Pancreas (tissue), 10 donors: ENCODE data around the gene DOCK4. TPM values are rescaled to one million over a fixed set of nuclear protein-coding genes. Genes with fewer than 3 reads are reported as not detected.

Experiments used
- ATAC-seq, 4 donors: fragments of 200-7000 bp; cut with Tn5 transposase; one replicate each; pipeline versions ENCODE4 v1.8.0 to v1.9.1; 2020; ENCODE audit warnings: mild to moderate bottlenecking in 4 of 4, moderate library complexity in 4 of 4
- DNase-seq, 6 donors: peaks; one replicate each; pipeline ENCODE4 v3.0.0-alpha.2; 2020
- FAIRE-seq: peaks from 2 replicates; lab custom pipeline; 2012; peaks lifted over from hg19 to GRCh38; lab: Jason Lieb, UNC
- H3K27ac ChIP-seq, 4 donors: fragments of 200-600 bp; sonication (generic); 1 replicate in 3 of 4; 2 replicates in 1 of 4; pipeline versions ENCODE4 v1.5.0 to v1.8.0; 2020
- H3K27me3 ChIP-seq, 4 donors: fragments of 200-600 bp; one replicate each; pipeline ENCODE4 v1.8.0; 2021
- H3K36me3 ChIP-seq, 3 donors: fragments of 200-600 bp; sonication (generic) in 1 of 3; one replicate each; pipeline versions ENCODE4 v1.5.0 to v1.8.0; 2020 to 2021
- H3K4me1 ChIP-seq, 3 donors: fragments of 200-600 bp; one replicate each; pipeline ENCODE4 v1.8.0; 2021
- H3K4me3 ChIP-seq, 4 donors: fragments of 200-600 bp; sonication (generic) in 2 of 4; one replicate each; pipeline versions ENCODE4 v1.5.0 to v1.8.0; 2020 to 2021
- H3K9me3 ChIP-seq, 4 donors: fragments of 200-600 bp; one replicate each; pipeline ENCODE4 v1.8.0; 2021
- CTCF ChIP-seq, 4 donors: fragments of 200-600 bp; sonication (generic) in 3 of 4; IDR thresholded peaks; one replicate each; pipeline versions ENCODE4 v1.5.0 to v1.8.0; 2021; ENCODE audit warnings: antibody characterized with exemption in 4 of 4
- WGBS, 2 donors: extraction: QIAGEN DNeasy Blood & Tissue Kit; methylation state at CpG; one replicate each; pipeline ENCODE4 v1.1.7; 2013; 5-methylcytosine and 5-hydroxymethylcytosine counted together
- intact Hi-C, 3 donors: fragments of 100-400 bp; cut with DNase I; formaldehyde crosslinking; loops; one replicate each; pipeline versions ENCODE4 v1.11.1 to v1.14.2; 2022
- polyA plus RNA-seq, 2 donors: library from polyadenylated mRNA; stranded (reverse); fragments of 200-250 nt; gene quantifications; one replicate each; pipeline ENCODE4 v1.2.3, GENCODE V29; 2013
- total RNA-seq, 6 donors: library from RNA; stranded (reverse); fragmentation: NEBNext Ultra II Directional in 4 of 6; extraction: Animal tissue kit (Norgen Biotek cat#: 25700) in 4 of 6; gene quantifications; one replicate each; pipeline versions ENCODE4 v1.2.1 to v1.2.4, GENCODE V29; 2021 to 2023
- donor health status: healthy with polysubstance abuse.
- donor health status: DM: no; HTN: no; CAD: no; lungs with moderate emphysema.
- donor health status: DM: no; HTN: no; CAD: no.
- donor health status: control.
- donor health status: control.
- donor health status: Bipolar disorder and iron deficiency.
- donor health status: DM: yes; HTN: yes; CAD: no.
- donor health status: DM: no; HTN: no; CAD: no.
- donor health status: DM: no; HTN: no; CAD: no.
- donor health status: DM: yes; HTN: yes; CAD: no.

DOCK4 gene
- total and polyA plus RNA-seq, 8 donors = 5.4 to 15.5 (median 6.1) TPM

DNA sequence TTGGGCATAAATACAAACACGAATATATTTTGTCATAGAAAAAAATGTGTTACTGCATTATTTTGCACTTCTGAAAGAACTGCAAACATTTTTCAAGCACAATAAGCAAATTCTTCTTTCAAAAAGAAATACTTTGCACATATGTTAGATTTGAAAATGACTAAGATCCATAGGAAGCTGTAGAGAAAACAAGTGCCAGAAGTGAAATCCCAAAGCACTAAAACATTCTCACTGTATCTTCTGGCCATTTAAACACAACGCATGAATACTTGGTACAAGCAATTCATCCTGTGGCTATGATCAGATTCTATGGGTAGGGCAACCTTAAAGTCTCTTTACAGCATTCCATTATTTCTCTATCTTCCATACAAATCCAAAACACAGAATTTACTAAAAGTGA lies 418.5 kb downstream of the DOCK4 start:
- Histone ChIP-seq H3K9me3 (no peaks in the 10 kb centered on the region), H3K27me3 (no peaks in the 10 kb centered on the region), H3K4me3 (no peak overlapping the region), H3K36me3 (no peaks in the 10 kb centered on the region), H3K4me1 (peaks cover 0 to 4% (median 4%) of the 10 kb centered on the region in 3 donors), H3K27ac (no peak overlapping the region)
- 76 to 87% methylated on average over 2 of the region's 2 CpGs for WGBS, 2 donors
- TF ChIP-seq CTCF (IDR thresholded peaks at IDR 0.05) = no peak
- no peak for ATAC-seq
- intact Hi-C loops = no loop called here
- no peak for DNase-seq
- FAIRE-seq = no peak

DNA sequence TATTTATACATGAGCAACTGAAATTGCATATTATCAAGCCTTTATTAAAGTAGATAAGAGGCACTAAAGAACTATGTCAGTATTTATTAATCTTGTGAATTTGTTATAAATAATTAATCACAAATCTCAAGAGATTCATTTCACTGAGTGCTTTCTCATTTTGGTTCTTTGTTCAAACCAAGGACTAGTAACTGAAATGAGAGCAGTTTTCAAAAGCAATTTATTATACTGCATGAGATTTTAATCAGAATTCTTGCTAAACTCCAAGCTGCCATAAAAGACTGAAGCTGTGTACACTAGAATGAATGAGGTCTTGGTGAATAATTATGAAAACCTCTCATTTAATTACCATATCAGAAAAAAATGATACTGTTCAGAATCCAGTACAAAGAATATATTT lies 419.1 kb downstream of the DOCK4 start:
- H3K9me3 ChIP-seq = no peaks in the 10 kb centered on the region
- no peaks in the 10 kb centered on the region for H3K36me3 ChIP-seq
- TF ChIP-seq CTCF (IDR thresholded peaks at IDR 0.05) = no peak
- peaks cover 0 to 4% (median 4%) of the 10 kb centered on the region in 3 donors for H3K4me1 ChIP-seq
- no peaks in the 10 kb centered on the region for H3K27me3 ChIP-seq
- H3K27ac ChIP-seq = no peak overlapping the region
- no peak for DNase-seq
- no peak overlapping the region for H3K4me3 ChIP-seq
- intact Hi-C loops = no loop called here
- no peak for ATAC-seq
- FAIRE-seq = no peak

- ATAC-seq = no peak
- no peak for TF ChIP-seq CTCF (IDR thresholded peaks at IDR 0.05)
- DNase-seq = no peak
- H3K4me1 ChIP-seq = peaks cover 0 to 4% (median 4%) of the 10 kb centered on the region in 3 donors
- no peaks in the 10 kb centered on the region for H3K27me3 ChIP-seq
- no peak overlapping the region for H3K27ac ChIP-seq
- intact Hi-C loops = no loop called here
- no peak overlapping the region for H3K4me3 ChIP-seq
- WGBS, 2 donors = 57 to 65% methylated on average over 3 of the region's 3 CpGs
- no peaks in the 10 kb centered on the region for H3K9me3 ChIP-seq
- no peak for FAIRE-seq
- H3K36me3 ChIP-seq = no peaks in the 10 kb centered on the region
These were observed 421.1 kb downstream of the DOCK4 start for GRCh38 chr7:111785076-111785475.

GRCh38 chr7:111784296-111784695 lies 421.9 kb downstream of the DOCK4 start:
- Histone ChIP-seq H3K27me3 (no peaks in the 10 kb centered on the region), H3K27ac (no peak overlapping the region), H3K4me1 (no peaks in the 10 kb centered on the region), H3K36me3 (no peaks in the 10 kb centered on the region), H3K9me3 (no peaks in the 10 kb centered on the region), H3K4me3 (no peak overlapping the region)
- no peak for ATAC-seq
- intact Hi-C loops = no loop called here
- no peak for DNase-seq
- FAIRE-seq = no peak
- TF ChIP-seq CTCF (IDR thresholded peaks at IDR 0.05) = no peak
- WGBS, 2 donors = 60 to 62% methylated on average over 2 of the region's 2 CpGs

- no peak for FAIRE-seq
- Histone ChIP-seq H3K27me3 (no peaks in the 10 kb centered on the region), H3K4me1 (no peaks in the 10 kb centered on the region), H3K27ac (no peak overlapping the region), H3K9me3 (no peaks in the 10 kb centered on the region), H3K36me3 (no peaks in the 10 kb centered on the region), H3K4me3 (no peak overlapping the region)
- no peak for ATAC-seq
- intact Hi-C loops = no loop called here
- 81 to 91% methylated on average over 5 of the region's 5 CpGs for WGBS, 2 donors
- TF ChIP-seq CTCF (IDR thresholded peaks at IDR 0.05) = no peak
- DNase-seq = no peak
These were observed 422.3 kb downstream of the DOCK4 start for GRCh38 chr7:111783854-111784253.
